Ascending aorta (tissue), 2 donors: ENCODE results near the gene PSMA2. TPM values are rescaled to one million over a fixed set of nuclear protein-coding genes. Genes with fewer than 3 reads are reported as not detected.

Experiments
- DNase-seq, 2 donors: peaks; one replicate each; pipeline ENCODE4 v3.0.0-alpha.2; 2019; ENCODE audit warnings: low spot score in 2 of 2
- H3K27ac ChIP-seq, 2 donors: fragments of 200-600 bp; sonication (generic); one replicate each; pipeline ENCODE4 v1.5.1; 2016 to 2017; ENCODE audit warnings: mild to moderate bottlenecking in 1 of 2
- H3K27me3 ChIP-seq: fragments of 200-600 bp; sonication (generic); one replicate; pipeline ENCODE4 v1.5.1; 2017
- H3K36me3 ChIP-seq, 2 donors: fragments of 200-600 bp; sonication (generic); one replicate each; pipeline ENCODE4 v1.5.1; 2016
- H3K4me1 ChIP-seq, 2 donors: fragments of 200-600 bp; sonication (generic); one replicate each; pipeline ENCODE4 v1.5.1; 2016 to 2017; ENCODE audit warnings: mild to moderate bottlenecking in 1 of 2
- H3K4me3 ChIP-seq, 2 donors: fragments of 200-600 bp; sonication (generic); one replicate each; pipeline ENCODE4 v1.5.1; 2016 to 2017; ENCODE audit warnings: mild to moderate bottlenecking in 1 of 2
- H3K9me3 ChIP-seq, 2 donors: fragments of 200-600 bp; sonication (generic); one replicate each; pipeline ENCODE4 v1.5.1; 2016
- intact Hi-C: fragments of 100-400 bp; cut with DNase I; formaldehyde crosslinking; loops from one replicate; pipeline ENCODE4 v1.15.1; 2023
- total RNA-seq: library from RNA; depleted of rRNA; stranded (reverse); fragments of >200 nt; gene quantifications from one replicate; pipeline ENCODE4 v1.1.0, GENCODE V29; 2016
- TF ChIP-seq, protein P1 (sequence below), 3 experiments: fragments of 200-600 bp in 2 of 3; fragments of 450-650 bp in 1 of 3; sonication (generic) in 2 of 3; IDR thresholded peaks; one replicate each; pipeline ENCODE4 v1.5.1; 2016 to 2019; ENCODE audit warnings: antibody characterized with exemption in 3 of 3, mild to moderate bottlenecking in 1 of 3, moderate library complexity in 1 of 3

Gene PSMA2
- total RNA-seq, 1 donor from 2014 or later = 61.4 TPM

DNA sequence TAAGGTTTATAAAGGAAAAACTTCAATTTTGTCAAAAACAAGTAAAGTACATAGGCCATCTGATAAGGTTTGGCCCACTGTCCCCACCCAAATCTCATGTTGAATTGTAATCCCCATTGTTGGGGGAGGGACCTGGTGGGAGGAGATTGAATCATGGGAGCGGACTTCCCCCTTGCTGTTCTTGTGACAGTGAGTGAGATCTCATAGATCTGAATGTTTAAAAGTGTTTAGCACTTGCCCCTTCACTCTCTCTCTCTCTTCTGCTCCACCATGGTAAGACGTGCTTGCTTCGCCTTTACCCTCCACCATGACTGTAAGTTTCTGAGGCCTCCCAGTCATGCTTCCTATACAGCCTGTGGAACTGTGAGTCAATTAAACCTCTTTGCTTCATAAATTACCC is 18.4 kb upstream of the PSMA2 start:
- H3K4me3 ChIP-seq = no peak overlapping the region
- no peaks in the 10 kb centered on the region for H3K27me3 ChIP-seq
- no peak overlapping the region for H3K27ac ChIP-seq
- TF ChIP-seq, protein P1, sequence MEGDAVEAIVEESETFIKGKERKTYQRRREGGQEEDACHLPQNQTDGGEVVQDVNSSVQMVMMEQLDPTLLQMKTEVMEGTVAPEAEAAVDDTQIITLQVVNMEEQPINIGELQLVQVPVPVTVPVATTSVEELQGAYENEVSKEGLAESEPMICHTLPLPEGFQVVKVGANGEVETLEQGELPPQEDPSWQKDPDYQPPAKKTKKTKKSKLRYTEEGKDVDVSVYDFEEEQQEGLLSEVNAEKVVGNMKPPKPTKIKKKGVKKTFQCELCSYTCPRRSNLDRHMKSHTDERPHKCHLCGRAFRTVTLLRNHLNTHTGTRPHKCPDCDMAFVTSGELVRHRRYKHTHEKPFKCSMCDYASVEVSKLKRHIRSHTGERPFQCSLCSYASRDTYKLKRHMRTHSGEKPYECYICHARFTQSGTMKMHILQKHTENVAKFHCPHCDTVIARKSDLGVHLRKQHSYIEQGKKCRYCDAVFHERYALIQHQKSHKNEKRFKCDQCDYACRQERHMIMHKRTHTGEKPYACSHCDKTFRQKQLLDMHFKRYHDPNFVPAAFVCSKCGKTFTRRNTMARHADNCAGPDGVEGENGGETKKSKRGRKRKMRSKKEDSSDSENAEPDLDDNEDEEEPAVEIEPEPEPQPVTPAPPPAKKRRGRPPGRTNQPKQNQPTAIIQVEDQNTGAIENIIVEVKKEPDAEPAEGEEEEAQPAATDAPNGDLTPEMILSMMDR (IDR thresholded peaks at IDR 0.05) = no peak
- no peaks in the 10 kb centered on the region for H3K36me3 ChIP-seq
- H3K9me3 ChIP-seq = no peaks in the 10 kb centered on the region
- intact Hi-C loops = no loop called here
- H3K4me1 ChIP-seq = peaks cover 0 to 2% of the 10 kb centered on the region in 2 donors
- DNase-seq = no peak

DNA sequence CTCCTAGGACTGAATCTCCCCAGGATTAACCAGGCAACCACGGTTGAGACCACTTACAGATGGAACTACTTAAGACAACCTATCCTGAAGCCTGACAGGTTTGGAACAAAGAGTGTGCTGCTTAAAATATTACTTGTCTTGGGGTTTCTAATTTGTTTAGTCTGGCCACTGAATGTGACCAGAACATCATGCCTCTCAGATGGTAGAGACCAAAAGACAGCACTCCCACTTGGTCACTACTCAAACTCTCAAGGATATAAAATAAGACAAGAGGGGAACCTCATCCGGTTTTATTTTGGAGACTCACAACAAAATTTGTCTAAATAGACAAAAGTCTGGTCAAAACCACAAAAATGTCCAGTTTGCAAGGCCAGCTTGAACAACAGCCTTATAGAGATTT is 15.5 kb upstream of the PSMA2 start:
- H3K4me3 ChIP-seq = no peak overlapping the region
- no peaks in the 10 kb centered on the region for H3K27me3 ChIP-seq
- no peaks in the 10 kb centered on the region for H3K36me3 ChIP-seq
- intact Hi-C loops = no loop called here
- TF ChIP-seq, protein P1 (IDR thresholded peaks at IDR 0.05) = no peak
- no peaks in the 10 kb centered on the region for H3K9me3 ChIP-seq
- H3K27ac ChIP-seq = no peak overlapping the region
- no peak for DNase-seq
- peaks cover 0 to 5% of the 10 kb centered on the region in 2 donors for H3K4me1 ChIP-seq

DNA sequence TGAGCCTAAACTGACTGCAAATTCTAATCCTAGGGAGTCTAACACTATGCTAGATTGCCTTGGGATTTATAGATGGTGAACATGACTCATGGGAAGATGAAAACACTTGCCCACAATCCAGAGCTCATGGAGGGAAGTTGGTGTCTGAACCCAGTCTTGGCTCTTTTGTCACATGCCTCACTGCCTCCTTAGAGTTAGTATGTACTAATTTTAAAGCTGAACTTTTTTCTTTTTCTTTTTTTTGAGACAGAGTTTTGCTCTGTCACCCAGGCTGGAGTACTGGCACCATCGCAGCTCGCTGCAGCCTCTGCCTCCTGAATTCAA is 14.6 kb upstream of the PSMA2 start:
- no peak overlapping the region for H3K4me3 ChIP-seq
- no peaks in the 10 kb centered on the region for H3K36me3 ChIP-seq
- H3K4me1 ChIP-seq = peaks cover 0 to 5% of the 10 kb centered on the region in 2 donors
- TF ChIP-seq, protein P1 (IDR thresholded peaks at IDR 0.05) = no peak
- no peak for DNase-seq
- intact Hi-C loops = no loop called here
- no peaks in the 10 kb centered on the region for H3K9me3 ChIP-seq
- no peak overlapping the region for H3K27ac ChIP-seq
- H3K27me3 ChIP-seq = no peaks in the 10 kb centered on the region

DNA sequence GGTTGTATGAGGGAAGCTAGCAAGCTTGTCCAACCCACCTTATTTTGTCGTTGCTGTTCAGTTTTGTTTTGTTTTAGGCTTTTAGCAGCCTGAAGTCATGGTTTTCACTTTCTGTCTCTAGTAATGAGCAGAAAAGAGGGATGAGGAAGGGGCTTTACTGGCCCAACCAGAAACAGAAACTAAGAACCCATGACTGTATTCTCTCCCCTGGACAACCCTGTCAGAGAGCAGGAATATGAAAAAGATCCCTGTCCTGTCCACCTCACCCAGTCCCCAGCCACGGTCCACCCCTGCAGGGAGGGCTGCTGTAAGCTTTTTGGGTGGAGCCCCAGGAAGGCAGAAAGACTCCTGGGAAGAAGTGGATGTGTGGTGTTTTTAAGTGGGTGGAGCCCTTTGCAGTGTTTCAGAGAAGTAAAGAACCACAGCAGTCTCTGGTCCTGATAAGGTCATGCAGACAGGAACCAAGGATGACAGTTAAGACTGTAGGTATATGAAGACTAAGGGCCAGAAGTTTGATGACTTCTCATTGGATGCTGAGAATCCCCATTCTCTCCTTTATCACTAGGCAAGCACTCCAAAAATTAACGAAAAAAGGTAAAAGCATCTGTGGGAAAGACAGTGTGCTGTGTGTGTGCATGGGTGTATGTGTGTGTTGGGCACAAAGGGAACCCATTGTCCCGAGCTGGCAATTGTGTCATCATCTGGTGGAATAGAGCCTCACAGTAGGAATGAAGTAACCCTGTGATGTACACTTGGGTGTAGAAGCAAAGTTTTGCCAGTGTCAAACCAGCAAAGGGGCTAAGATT is 14.1 kb upstream of the PSMA2 start:
- no peaks in the 10 kb centered on the region for H3K36me3 ChIP-seq
- H3K27ac ChIP-seq = peak overlapping the region; percentile 22 to 27
- peaks cover 0 to 5% of the 10 kb centered on the region in 2 donors for H3K4me1 ChIP-seq
- peak overlapping the region in 1 of 2 donors; percentile 36 for H3K4me3 ChIP-seq
- TF ChIP-seq, protein P1 (IDR thresholded peaks at IDR 0.05) = no peak
- intact Hi-C loops = no loop called here
- H3K27me3 ChIP-seq = no peaks in the 10 kb centered on the region
- no peaks in the 10 kb centered on the region for H3K9me3 ChIP-seq
- DNase-seq = no peak

DNA sequence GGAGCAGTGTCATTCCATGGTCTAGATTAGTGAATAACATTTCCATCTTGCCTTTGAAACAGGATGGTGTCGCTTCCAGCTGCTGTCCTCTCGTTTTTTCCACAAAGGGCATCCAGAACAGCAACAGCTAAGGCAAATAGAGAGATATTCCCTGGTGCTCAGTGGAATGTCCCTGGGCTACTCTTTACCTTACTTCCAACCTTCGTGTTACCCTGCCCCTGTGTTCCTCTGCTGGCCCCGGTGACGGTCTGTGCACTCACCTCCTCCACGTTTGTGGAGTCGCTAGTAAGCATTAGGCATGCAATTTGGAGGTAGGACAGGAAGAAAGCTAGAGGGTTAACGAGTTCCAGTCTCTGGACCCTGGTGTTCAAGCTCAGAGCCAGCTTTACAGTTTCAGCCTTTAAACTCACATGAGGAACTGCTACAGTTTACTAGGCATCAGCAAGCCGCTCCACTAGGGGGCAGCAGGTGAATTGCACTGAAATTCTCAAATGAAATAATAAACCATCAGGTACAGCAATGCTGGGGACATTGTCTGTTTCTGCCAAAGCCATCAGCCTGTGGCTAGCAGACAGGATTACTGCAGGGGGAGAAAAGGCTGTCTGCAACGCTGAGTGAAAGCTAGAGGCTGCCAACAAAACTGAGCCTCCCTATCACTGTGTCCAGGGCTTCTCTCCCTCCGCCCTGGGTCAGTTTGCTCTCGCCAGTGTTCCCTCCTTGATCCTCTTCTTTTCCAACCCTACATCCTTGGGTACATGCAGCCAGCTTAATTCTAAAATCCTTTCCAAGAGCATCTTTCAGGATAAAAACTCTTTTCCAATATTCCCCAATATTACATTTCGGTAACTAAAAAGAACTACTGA is 9.2 kb upstream of the PSMA2 start:
- no peak overlapping the region for H3K4me3 ChIP-seq
- H3K27ac ChIP-seq = no peak overlapping the region
- DNase-seq = peak in 1 of 2 donors; percentile 82
- no peaks in the 10 kb centered on the region for H3K27me3 ChIP-seq
- H3K36me3 ChIP-seq = peaks cover 20 to 32% of the 10 kb centered on the region in 2 donors
- intact Hi-C loops = loop anchor here (1.0 kb wide), 1 partner anchor 320 kb away; no protein-coding TSS in a partner anchor
- H3K4me1 ChIP-seq = peaks cover 0 to 5% of the 10 kb centered on the region in 2 donors
- H3K9me3 ChIP-seq = no peaks in the 10 kb centered on the region
- TF ChIP-seq, protein P1 (IDR thresholded peaks at IDR 0.05) = peak; percentile 58 to 86 (median 69)
